OCI-LY3 (cell line): ENCODE data around the gene HMGB1.

ENCODE experiments used
- H2AFZ ChIP-seq: fragments of 200-600, 300-600 bp; shearing (Covaris generic); 2 replicates; pipeline ENCODE4 v1.6.0; 2014; ENCODE audit warnings: antibody characterized with exemption, low read depth, low read length
- H3K27ac ChIP-seq: fragments of 200-600, 300-600 bp; sonication (generic); 2 replicates; pipeline ENCODE4 v1.5.1; 2014; ENCODE audit warnings: mild to moderate bottlenecking, low read length, moderate library complexity, mixed read lengths
- H3K27me3 ChIP-seq: fragments of 200-600, 300-600 bp; sonication (generic); 2 replicates; pipeline ENCODE4 v1.6.1; 2014; ENCODE audit warnings: low read depth, low read length, mixed read lengths
- H3K36me3 ChIP-seq: fragments of 200-600, 300-600 bp; sonication (generic); replicated peaks from 2 replicates; pipeline ENCODE3; 2014; ENCODE audit warnings: low read depth, low read length, mixed read lengths
- H3K4me1 ChIP-seq: fragments of 300-600, 200-600 bp; sonication (generic); 2 replicates; pipeline ENCODE4 v1.6.1; 2014; ENCODE audit warnings: low read length, mixed read lengths
- H3K4me2 ChIP-seq: fragments of 200-600, 300-600 bp; sonication (generic); 2 replicates; pipeline ENCODE4 v1.6.1; 2014; ENCODE audit warnings: low read length, mixed read lengths
- H3K4me3 ChIP-seq: fragments of 300-600, 200-600 bp; sonication (generic); 2 replicates; pipeline ENCODE4 v1.5.1; 2014; ENCODE audit warnings: antibody characterized with exemption, mild to moderate bottlenecking, low read length, moderate library complexity
- H3K79me2 ChIP-seq: fragments of 300-600, 200-600 bp; shearing (Covaris generic); 2 replicates; pipeline ENCODE4 v1.6.1; 2014; ENCODE audit warnings: mild to moderate bottlenecking, low read length, mixed read lengths
- H3K9ac ChIP-seq: fragments of 300-600, 200-600 bp; shearing (Covaris generic); 2 replicates; pipeline ENCODE4 v1.6.0; 2014; ENCODE audit warnings: mild to moderate bottlenecking, low read length, moderate library complexity
- H3K9me3 ChIP-seq: fragments of 200-600, 300-600 bp; shearing (Covaris generic); 2 replicates; pipeline ENCODE4 v1.6.1; 2014; ENCODE audit warnings: low read length, mixed read lengths; ENCODE audit not compliant: insufficient read depth
- H4K20me1 ChIP-seq: fragments of 200-600, 300-600 bp; sonication (generic); 2 replicates; pipeline ENCODE4 v1.6.1; 2016; ENCODE audit warnings: low read length, mixed read lengths; ENCODE audit not compliant: insufficient read depth
- EZH2phosphoT487 ChIP-seq: fragments of 200-600 bp; shearing (Covaris generic); IDR thresholded peaks from 2 replicates; pipeline ENCODE4 v1.6.1; 2018; ENCODE audit warnings: antibody characterized with exemption, mixed run types, low read depth
- TF ChIP-seq, protein P1 (sequence below): fragments of 200-600, 300-600 bp; sonication (generic); IDR thresholded peaks from 2 replicates; pipeline ENCODE4 v1.5.1; 2014; ENCODE audit warnings: antibody characterized with exemption, low read length, low read depth

HMGB1 gene

GRCh38 chr13:30423891-30424290 lies 41.8 kb downstream of the HMGB1 start:
- Histone ChIP-seq H3K36me3 (no peaks in the 10 kb centered on the region), H3K27ac (no peak overlapping the region), H3K27me3 (peaks cover 23% of the 10 kb centered on the region), H3K4me1 (peaks cover 4% of the 10 kb centered on the region; the same call in 1 of the 2 replicates), H3K79me2 (no peaks in the 10 kb centered on the region), H3K9me3 (no peaks in the 10 kb centered on the region), H3K4me2 (no peak overlapping the region), H2AFZ (no peak overlapping the region), H3K4me3 (no peak overlapping the region), H3K9ac (no peak overlapping the region), H4K20me1 (no peaks in the 10 kb centered on the region)
- TF ChIP-seq EZH2phosphoT487: no peak
- TF ChIP-seq, protein P1, sequence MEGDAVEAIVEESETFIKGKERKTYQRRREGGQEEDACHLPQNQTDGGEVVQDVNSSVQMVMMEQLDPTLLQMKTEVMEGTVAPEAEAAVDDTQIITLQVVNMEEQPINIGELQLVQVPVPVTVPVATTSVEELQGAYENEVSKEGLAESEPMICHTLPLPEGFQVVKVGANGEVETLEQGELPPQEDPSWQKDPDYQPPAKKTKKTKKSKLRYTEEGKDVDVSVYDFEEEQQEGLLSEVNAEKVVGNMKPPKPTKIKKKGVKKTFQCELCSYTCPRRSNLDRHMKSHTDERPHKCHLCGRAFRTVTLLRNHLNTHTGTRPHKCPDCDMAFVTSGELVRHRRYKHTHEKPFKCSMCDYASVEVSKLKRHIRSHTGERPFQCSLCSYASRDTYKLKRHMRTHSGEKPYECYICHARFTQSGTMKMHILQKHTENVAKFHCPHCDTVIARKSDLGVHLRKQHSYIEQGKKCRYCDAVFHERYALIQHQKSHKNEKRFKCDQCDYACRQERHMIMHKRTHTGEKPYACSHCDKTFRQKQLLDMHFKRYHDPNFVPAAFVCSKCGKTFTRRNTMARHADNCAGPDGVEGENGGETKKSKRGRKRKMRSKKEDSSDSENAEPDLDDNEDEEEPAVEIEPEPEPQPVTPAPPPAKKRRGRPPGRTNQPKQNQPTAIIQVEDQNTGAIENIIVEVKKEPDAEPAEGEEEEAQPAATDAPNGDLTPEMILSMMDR: no peak

- Histone ChIP-seq H3K9me3 (no peaks in the 10 kb centered on the region), H3K4me1 (peaks cover 4% of the 10 kb centered on the region; the same call in 1 of the 2 replicates), H3K9ac (peak within 1 kb of the TSS; percentile 68), H3K4me2 (peak within 1 kb of the TSS; percentile 84), H3K27me3 (peaks cover 32% of the 10 kb centered on the region), H3K4me3 (peak within 1 kb of the TSS; percentile 79), H3K79me2 (no peaks in the 10 kb centered on the region), H2AFZ (peak within 1 kb of the TSS; percentile 86), H3K36me3 (no peaks in the 10 kb centered on the region), H4K20me1 (no peaks in the 10 kb centered on the region), H3K27ac (no peak within 1 kb of the TSS)
- TF ChIP-seq, protein P1: no peak
- no peak for TF ChIP-seq EZH2phosphoT487
These were observed 43.5 kb downstream of the HMGB1 start, which contains the start of gene UBE2L5 for GRCh38 chr13:30422054-30422839. Gene UBE2L5, plus strand, starts transcription at chr13:30422493. Its CDS starts 5,498 bp downstream, at chr13:30427991.

DNA sequence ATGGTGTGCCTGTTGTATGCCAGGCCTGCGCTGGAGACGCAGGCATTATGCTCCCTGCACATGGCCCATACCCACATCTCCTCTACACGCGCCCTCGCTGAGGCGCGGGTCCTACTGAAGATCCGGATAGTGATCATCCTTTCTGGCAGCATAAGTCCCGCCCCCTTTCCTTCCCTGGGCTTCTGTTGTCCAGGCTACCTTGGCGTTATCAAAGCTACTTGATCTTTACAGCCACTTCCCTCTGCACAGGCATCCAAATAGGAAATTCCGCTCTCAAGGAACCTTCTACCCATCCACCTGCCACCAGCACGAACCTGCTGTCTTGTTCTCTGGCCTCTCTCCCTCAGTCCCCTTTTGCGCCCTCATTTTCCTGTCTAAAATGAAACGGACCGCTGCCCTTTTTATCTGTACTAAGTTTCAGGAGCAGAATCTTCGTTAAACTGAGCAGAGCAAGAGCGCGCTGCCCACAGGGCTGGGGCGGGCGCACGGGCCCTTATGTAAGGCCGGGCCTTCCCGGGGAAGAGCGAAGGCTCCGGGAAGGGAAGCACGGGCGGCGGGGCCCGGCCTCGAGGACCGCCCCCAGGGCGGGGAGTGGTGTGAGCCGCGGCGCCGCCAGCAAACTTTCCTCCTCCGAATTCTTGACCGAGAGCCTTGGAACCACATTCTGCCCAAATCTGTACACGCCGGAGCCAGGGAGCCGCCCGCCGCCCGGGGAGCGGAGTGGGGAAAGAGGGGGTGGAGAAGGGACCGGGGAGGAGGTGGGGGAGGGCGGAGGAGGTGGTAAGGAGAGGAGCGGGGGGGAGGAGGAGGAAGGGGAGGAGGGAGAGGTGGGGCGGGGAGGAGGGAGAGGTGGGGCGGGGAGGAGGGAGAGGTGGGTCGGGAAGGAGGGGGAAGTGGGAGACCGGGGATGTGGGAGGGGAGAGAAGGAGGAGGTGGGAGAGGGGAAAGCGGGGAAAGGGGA lies 44.4 kb downstream of the HMGB1 start:
- no peak overlapping the region for H3K27ac ChIP-seq
- TF ChIP-seq, protein P1: no peak
- no peak for TF ChIP-seq EZH2phosphoT487
- H3K27me3 ChIP-seq: peaks cover 32% of the 10 kb centered on the region
- peak overlapping the region; percentile 79 for H3K4me3 ChIP-seq
- peak overlapping the region; percentile 50 for H3K9ac ChIP-seq
- peak overlapping the region; percentile 79 for H3K4me2 ChIP-seq
- no peaks in the 10 kb centered on the region for H3K79me2 ChIP-seq
- peak overlapping the region; percentile 50 for H2AFZ ChIP-seq
- H4K20me1 ChIP-seq: no peaks in the 10 kb centered on the region
- no peaks in the 10 kb centered on the region for H3K9me3 ChIP-seq
- no peaks in the 10 kb centered on the region for H3K36me3 ChIP-seq
- peaks cover 7% of the 10 kb centered on the region for H3K4me1 ChIP-seq
